Right ventricle myocardium inferior (tissue), 1 donor: Measurements from ENCODE around the gene GJA5. TPM values are rescaled to one million over a fixed set of nuclear protein-coding genes. Genes with fewer than 3 reads are reported as not detected.
A peak's percentile ranks its signal among the peaks of the same experiment; 100 is the strongest.
"Not testable (repeated sequence)": the region's sequence is repeated elsewhere in the genome, so short reads cannot be mapped to it uniquely, and the experiment has no call there.

Experiments used
- ATAC-seq: fragments of 200-7000 bp; cut with Tn5 transposase; one replicate; pipeline ENCODE4 v1.9.1; 2020; ENCODE audit warnings: mild to moderate bottlenecking, moderate library complexity
- DNase-seq: peaks from one replicate; pipeline ENCODE4 v3.0.0; 2021; ENCODE audit errors: missing footprints
- intact Hi-C: fragments of 100-400 bp; cut with DNase I; formaldehyde crosslinking; loops from one replicate; pipeline ENCODE4 v1.11.0; 2022
- total RNA-seq: library from RNA; stranded (reverse); fragmentation: NEBNext Ultra II Directional; extraction: Animal tissue kit (Norgen Biotek cat#: 25700); gene quantifications from one replicate; pipeline ENCODE4 v1.2.1, GENCODE V29; 2021
- donor health status: DM: no; HTN: yes; CAD: no; lungs with severe emphysema.

Gene GJA5
- total RNA-seq, 1 donor from 2014 or later, result 11.3 TPM

DNA sequence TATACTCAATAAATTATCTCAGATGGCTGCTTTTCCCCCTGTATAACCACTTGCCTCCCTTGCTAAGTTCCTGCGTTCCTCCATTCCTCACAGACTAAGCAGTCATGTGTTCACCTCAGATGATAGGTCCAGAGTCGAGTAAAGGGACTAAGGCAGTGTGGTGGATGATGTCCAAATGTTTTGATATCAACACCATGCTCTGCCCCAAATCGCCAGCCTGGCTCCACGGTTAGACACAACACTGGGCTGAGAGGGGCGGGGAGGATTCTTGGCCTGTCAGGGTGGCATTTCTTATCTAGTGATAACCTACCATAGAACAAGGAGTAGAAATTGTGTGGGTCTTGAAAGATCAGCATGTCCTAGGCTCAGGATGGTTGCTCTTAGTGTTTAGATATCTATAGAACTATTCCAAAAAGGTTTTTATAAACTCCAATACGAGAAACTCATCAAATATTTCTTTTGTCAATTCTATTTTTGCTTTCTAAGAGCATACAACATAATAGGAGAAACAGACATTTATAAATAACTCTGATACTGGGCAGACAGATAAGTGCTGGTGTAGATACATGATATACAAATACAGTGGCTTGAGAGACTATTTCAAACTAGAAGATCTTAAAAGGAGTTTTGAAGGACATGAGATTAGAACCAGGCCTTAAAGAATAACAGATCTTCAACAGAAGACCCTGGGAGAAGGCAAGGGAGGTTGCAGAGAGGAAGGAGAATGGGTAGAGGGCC, 21.5 kb downstream of the GJA5 start:
- DNase-seq (no peak), ATAC-seq (peak; percentile 88)
- intact Hi-C loops, result loop anchor here (1.0 kb wide), 1 partner anchor 82 kb away; no protein-coding TSS in a partner anchor

DNA sequence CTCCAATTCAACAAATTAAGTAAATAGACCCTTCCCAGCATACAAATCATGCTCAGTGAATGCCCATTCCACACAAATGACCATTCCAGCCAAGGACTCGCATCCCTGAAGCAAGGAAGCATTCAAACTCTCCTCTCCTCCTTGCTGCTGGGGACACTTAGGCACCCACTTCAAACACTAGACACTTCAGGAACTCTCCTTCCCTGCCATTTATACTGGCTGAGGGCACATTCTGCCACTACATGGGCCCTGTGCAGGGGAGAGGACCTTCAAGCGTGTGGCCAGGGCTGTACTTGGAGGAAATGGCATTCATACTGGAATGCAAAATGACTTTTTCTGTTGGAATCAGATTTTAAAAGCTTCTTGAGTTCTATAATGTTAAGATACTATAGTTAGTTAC, 22.3 kb downstream of the GJA5 start:
- intact Hi-C loops, result loop anchor here (1.0 kb wide), 1 partner anchor 83 kb away; no protein-coding TSS in a partner anchor
- DNase-seq (no peak), ATAC-seq (no peak)

GRCh38 chr1:147736883-147737282, 23.5 kb downstream of the GJA5 start:
- ATAC-seq (no peak), DNase-seq (no peak)
- intact Hi-C loops, result no loop called here

DNA sequence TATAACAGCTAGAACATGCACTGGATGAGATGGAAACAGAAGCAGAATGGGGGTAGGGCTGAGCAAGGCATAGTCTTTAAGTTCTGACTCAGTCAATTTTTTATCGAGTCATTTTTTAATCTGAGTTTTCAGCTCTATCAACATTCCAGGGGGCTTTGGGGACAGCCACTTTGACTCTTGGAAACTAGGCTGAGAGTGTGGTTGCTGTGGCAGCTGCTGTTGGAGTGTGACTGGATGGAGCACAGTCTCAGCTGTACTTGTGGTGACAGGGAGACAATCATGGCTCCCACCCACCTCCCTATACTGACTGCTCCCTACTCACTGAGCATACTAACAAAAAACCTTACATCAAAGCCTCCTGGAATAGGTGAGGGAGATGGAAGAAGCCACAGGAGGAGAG, 25.0 kb downstream of the GJA5 start:
- DNase-seq, result no peak
- intact Hi-C loops, result no loop called here
- ATAC-seq, result peak; percentile 53

DNA sequence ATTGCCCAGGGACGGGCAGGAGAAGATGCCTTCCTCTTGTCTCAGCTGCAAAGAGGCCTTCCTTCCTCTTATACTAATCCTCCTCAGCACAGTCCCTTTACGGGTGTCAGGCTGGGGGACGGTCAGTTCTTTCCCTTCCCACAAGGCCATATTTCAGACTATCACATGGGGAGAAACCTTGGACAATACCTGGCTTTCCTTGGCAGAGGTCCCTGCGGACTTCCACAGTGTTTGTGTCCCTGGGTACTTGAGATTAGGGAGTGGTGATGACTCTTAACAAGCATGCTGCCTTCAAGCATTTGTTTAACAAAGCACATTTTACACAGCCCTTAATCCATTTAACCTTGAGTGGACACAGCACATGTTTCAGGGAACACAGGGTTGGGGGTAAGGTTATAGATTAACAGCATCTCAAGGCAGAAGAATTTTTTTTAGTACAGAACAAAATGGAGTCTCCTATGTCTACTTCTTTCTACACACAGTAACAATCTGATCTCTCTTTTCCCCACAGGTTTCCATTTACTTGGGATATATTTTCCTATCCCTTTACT, 26.0 kb downstream of the GJA5 start:
- intact Hi-C loops, DNase-seq, ATAC-seq: not testable (repeated sequence)

DNA sequence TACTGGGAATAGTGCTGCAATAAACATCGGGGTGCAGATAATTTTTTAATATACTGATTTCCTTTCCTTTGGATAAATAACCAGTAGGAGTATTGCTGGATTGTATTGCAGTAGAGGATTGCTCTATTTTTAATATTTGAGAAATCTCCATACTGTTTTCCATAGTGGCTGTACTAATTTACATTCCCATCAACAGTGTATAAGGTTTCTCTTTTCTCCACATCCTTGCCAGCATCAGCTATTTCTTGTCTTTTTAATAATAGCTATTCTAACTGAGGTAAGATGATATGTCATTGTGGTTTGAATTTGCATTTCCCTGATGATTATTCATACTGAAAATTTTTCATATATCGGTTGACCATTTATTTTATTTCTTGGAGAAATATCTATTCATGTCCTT, 31.1 kb downstream of the GJA5 start:
- intact Hi-C loops, result loop anchor here (2.0 kb wide), 1 partner anchor 41 kb away; no protein-coding TSS in a partner anchor
- ATAC-seq (no peak), DNase-seq (no peak)

DNA sequence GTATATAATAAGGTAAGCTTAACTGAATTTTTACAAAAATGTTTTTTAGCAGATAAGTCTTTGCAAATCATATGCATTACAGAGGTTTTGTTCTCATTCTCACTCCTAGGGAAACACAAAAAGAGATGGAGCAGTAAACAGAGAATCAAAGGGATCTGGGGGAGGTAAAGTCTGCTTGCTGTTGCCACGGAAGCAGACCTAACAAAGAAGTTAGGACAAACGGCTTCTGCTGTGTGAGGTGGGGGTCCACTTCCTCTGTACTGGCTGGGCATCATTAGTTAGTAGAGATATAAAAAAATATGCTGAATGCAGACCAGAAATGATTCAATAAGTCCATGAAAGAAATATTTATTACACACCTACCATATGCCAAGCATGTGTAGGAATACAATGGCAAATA, 34.2 kb downstream of the GJA5 start:
- intact Hi-C loops, result no loop called here

GRCh38 chr1:147725685-147726084, 34.7 kb downstream of the GJA5 start:
- DNase-seq (no peak), ATAC-seq (no peak)
- intact Hi-C loops, result no loop called here

More for the DNA sequence above, 34.2 kb downstream of the GJA5 start:
- ATAC-seq (no peak), DNase-seq (no peak)

DNA sequence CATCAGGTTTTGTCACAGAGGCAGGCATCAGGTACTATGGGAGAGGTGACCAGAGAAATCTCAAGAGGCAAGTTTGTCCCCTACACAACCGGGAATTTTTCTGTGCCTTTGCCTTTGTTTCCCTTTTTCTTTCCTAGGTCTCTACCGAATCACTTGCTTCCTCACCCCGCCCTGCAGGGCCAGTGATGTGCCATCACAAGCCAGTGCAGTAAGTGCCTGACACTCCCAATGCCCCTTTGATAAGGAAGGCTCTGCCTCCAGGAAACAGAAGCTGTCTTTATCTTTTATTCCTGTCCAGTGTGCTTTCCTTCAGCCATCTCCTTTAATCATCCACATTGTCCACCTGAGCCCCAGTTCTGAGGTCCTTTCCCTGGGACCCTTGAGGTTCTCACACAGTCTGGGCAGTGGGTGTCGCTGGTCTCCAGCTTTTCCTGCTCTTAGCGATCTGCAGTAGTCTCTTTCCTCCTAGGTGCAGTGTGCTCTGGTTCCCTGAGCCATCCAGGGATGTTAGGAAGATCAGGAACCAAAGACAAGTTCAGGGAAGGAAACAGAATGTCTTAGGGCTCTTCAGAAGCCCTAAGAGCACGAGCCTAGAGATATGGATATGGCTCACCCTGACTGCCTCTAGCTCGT, 36.6 kb downstream of the GJA5 start:
- peak; percentile 82 for ATAC-seq
- no peak for DNase-seq
- intact Hi-C loops, result loop anchor here (1.0 kb wide), 1 partner anchor 167 kb away; no protein-coding TSS in a partner anchor

DNA sequence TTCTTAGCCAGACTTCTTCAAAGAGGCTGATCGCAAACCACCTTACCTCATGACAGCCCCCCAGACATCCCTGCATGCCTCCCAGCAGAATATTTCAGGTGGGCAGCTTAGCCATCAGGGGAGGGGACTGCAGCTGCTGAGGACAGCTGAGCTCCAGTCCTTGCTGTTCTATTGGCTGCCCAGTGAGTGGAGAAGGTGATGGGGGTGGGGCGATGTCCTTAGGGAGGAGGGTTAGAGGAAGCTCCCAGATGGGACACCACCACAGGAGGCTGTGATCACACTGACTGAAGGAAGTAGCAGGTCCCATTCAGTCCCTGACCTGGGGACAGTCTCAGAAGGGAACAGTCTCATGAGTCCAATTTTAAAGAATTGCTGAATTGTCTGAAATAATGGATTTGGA, 38.3 kb downstream of the GJA5 start:
- intact Hi-C loops, result no loop called here
- ATAC-seq (no peak), DNase-seq (no peak)

GRCh38 chr1:147721716-147722115, 38.7 kb downstream of the GJA5 start:
- ATAC-seq (no peak), DNase-seq (no peak)
- intact Hi-C loops, result no loop called here

- intact Hi-C loops, result no loop called here
- ATAC-seq, result no peak
- DNase-seq, result no peak
Measured at GRCh38 chr1:147720557-147720956, 39.8 kb downstream of the GJA5 start.

DNA sequence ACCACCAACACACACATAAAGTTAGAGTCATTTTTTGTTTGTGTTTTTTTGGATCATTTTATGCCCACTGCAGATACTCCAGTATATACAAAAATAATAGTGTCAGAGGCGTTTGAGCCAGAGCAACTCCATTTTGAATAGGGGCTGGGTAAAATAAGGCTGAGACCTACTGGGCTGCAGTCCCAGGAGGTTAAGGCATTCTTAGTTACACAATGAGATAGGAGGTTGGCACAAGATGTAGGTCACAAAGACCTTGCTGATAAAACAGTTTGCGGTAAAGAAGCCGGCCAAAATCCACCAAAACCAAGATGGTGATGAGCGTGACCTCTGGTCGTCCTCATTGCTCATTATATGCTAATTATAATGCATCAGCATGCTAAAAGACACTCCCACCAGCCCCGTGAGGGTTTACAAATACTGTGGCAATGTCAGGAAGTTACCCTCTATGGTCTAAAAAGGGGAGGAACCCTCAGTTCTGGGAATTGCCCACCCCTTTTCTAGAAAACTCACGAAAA, 40.6 kb downstream of the GJA5 start:
- ATAC-seq (no peak), DNase-seq (no peak)
- intact Hi-C loops, result no loop called here

DNA sequence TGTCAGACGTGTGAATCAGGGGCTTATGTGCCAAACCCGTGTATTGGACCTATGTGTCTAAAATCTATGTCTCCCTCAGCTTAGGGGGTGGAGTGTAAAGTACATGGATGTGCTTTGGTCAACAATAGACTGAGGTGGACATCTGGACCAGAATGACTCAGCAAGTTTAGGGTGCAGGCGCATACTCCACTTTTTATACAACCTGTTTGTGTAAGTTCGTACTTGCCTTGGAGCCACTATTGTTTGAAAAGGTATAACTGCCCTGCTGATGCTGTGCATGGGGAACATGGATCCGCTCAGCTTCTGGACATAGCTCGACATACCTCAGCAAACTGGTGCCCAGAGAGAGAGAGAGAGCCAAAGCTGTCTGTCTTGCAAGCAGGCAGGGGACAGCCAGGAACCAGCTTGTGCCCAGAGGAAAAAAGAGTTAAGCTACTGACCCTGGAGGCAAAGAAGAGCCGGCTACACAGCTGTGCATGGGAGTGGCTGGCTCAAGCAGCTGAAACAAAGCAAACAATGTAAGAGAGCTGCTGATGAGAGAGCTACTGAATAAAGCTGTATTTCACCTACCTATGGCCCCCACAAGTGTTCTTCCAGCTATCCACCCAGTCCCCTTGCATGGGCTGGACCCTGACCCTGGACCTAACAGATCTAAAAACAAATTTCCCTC, 41.2 kb downstream of the GJA5 start:
- DNase-seq (no peak), ATAC-seq (no peak)
- intact Hi-C loops, result no loop called here

- DNase-seq, result no peak
- ATAC-seq, result no peak
- intact Hi-C loops, result no loop called here
Measured at GRCh38 chr1:147717706-147718097, 42.7 kb downstream of the GJA5 start.

GRCh38 chr1:147717051-147717705, 43.2 kb downstream of the GJA5 start:
- no peak for ATAC-seq
- DNase-seq, result no peak
- intact Hi-C loops, result no loop called here

- intact Hi-C loops, result no loop called here
- DNase-seq (no peak), ATAC-seq (no peak)
Measured at GRCh38 chr1:147712605-147713004, 47.8 kb downstream of the GJA5 start.
